Measurements from ENCODE around the gene PAGE2. TPM values are rescaled to one million over a fixed set of nuclear protein-coding genes. Genes with fewer than 3 reads are reported as not detected.
"Not testable (repeated sequence)": the region's sequence is repeated elsewhere in the genome, so short reads cannot be mapped to it uniquely, and the experiment has no call there.

Gene PAGE2
- total RNA-seq, 1 experiment from 2014 or later, result not detected

DNA sequence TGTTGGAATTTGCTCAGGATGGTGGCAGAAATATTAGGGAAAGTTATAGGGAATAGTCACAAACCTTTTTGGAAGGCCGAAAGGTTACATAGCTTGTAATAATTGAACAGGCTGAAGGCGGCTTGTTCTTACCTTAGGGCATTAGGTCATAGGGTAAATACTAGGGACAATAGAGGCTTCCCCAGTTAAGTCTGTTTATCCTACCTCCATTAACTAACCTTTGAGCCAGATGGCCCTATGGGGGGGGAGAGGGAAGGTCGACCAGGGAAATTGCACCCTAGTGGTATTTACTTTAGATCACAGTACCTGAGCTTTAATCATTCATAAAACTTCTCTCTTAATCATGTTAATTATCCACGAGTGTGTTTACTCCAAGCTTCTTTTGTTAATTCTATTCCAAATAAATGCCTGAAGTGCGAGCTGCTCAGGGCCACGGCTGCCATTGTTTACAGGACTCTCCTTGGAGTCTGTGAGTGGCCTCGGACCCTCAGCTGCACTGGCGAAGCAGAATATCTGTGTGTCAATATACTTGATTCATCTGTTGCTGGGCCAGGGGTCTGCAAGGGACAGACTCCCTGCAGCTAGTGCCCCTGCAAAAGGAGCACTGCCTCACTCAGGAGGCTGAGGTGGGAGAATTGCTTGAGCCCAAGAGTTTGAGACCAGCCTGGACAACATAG is 22.9 kb downstream of the PAGE2 start (continued):
- TF ChIP-seq ZNF274 (IDR thresholded peaks at IDR 0.05; ENCODE audit: low read depth, low read length) (no peak), ELF1 (IDR thresholded peaks at IDR 0.05; ENCODE audit: borderline replicate concordance, low read depth) (no peak), EZH2 (IDR thresholded peaks at IDR 0.05) (no peak), EGR1 (IDR thresholded peaks at IDR 0.05; ENCODE audit: low read depth) (no peak)
- TF ChIP-seq, protein P1, sequence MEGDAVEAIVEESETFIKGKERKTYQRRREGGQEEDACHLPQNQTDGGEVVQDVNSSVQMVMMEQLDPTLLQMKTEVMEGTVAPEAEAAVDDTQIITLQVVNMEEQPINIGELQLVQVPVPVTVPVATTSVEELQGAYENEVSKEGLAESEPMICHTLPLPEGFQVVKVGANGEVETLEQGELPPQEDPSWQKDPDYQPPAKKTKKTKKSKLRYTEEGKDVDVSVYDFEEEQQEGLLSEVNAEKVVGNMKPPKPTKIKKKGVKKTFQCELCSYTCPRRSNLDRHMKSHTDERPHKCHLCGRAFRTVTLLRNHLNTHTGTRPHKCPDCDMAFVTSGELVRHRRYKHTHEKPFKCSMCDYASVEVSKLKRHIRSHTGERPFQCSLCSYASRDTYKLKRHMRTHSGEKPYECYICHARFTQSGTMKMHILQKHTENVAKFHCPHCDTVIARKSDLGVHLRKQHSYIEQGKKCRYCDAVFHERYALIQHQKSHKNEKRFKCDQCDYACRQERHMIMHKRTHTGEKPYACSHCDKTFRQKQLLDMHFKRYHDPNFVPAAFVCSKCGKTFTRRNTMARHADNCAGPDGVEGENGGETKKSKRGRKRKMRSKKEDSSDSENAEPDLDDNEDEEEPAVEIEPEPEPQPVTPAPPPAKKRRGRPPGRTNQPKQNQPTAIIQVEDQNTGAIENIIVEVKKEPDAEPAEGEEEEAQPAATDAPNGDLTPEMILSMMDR (IDR thresholded peaks at IDR 0.05 in 2 of 3, conservative IDR thresholded peaks at IDR 0.05 in 1 of 3; ENCODE audit: borderline replicate concordance in 1 of 3, insufficient read depth in 1 of 3, low read depth in 2 of 3, low read length in 2 of 3), result no peak

DNA sequence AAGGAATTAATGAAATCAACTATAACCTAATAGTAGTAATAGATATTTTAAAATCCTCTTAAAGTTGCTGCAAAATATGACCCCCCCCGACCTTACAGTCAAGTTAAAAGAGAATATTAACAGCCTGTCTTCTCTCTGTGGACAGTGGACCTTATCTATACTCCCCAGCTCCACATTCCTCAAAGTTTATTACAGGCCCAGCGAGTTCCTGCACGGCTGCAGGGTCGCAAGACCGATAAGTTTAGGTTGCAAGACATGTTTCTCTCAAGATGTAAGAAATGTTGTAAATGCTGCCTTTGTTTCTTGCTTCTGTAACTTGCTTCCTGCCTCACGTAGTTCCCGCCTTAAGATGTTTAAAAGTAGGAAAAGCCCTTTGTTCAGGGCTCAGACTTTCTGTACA is 27.8 kb downstream of the PAGE2 start:
- DNase-seq (ENCODE audit: low read depth, low spot score); H3K9ac ChIP-seq (ENCODE audit: low read length); H3K79me2 ChIP-seq (ENCODE audit: insufficient read depth, low read length); intact Hi-C loops (cut with micrococcal nuclease); H3K36me3 ChIP-seq (ENCODE audit: control insufficient read depth in 1 of 2, insufficient read depth in 2 of 2, low read length in 2 of 2); H3K4me1 ChIP-seq (ENCODE audit: control insufficient read depth in 1 of 2, insufficient read depth in 2 of 2, low read length in 2 of 2); CTCF ChIA-PET; H4K20me1 ChIP-seq (ENCODE audit: insufficient read depth); H3K4me2 ChIP-seq (ENCODE audit: low read length); RAD21 ChIA-PET (ENCODE audit: low non-redundant PET in 1 of 2, low total read pairs in 2 of 2, uncharacterized antibody in 2 of 2, unreplicated experiment in 2 of 2); H3K9me2 ChIP-seq (ENCODE audit: insufficient read depth); H3K9me3 ChIP-seq (ENCODE audit: control insufficient read depth in 1 of 2, insufficient read depth in 1 of 2, low read depth in 1 of 2, low read length in 2 of 2); BruUV-seq (replicated peaks); H3K27ac ChIP-seq (ENCODE audit: low read depth, low read length); H3K27me3 ChIP-seq (ENCODE audit: insufficient read depth, low read length); ATAC-seq; H2AFZ ChIP-seq (ENCODE audit: low read depth, low read length, poor library complexity, severe bottlenecking); POLR2A ChIA-PET; H3K4me3 ChIP-seq (replicated peaks in 1 of 2; ENCODE audit: low read depth in 1 of 2, low read length in 2 of 2): not testable (repeated sequence)

DNA sequence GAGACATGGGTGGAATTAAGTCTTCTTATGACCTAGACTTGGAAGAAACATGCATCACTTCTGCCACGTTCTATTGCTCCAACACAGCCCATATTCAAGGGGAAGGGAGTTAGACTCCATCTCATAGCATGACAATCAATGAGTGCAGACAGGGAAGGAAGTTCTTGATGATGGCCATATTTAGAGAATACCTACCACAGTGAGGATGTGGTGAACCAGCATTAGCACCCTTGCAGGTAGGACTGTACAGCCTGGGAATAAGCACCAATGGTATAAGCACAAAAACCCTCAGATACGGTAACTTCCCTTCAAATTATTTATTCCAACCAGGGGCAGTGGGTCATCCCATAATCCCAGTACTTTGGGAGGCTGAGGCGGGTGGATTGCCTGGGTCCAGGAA is 29.8 kb downstream of the PAGE2 start:
- Histone ChIP-seq H3K27ac (ENCODE audit: low read depth, low read length) (no peak overlapping the region), H3K4me1 (ENCODE audit: control insufficient read depth in 1 of 2, insufficient read depth in 2 of 2, low read length in 2 of 2) (no peaks in the 10 kb centered on the region), H3K4me3 (replicated peaks in 1 of 2; ENCODE audit: low read depth in 1 of 2, low read length in 2 of 2) (no peak overlapping the region), H3K27me3 (ENCODE audit: insufficient read depth, low read length) (no peaks in the 10 kb centered on the region; the same call in 1 of the 2 replicates), H3K9ac (ENCODE audit: low read length) (no peak overlapping the region), H3K9me3 (ENCODE audit: control insufficient read depth in 1 of 2, insufficient read depth in 1 of 2, low read depth in 1 of 2, low read length in 2 of 2) (no peaks in the 10 kb centered on the region), H3K4me2 (ENCODE audit: low read length) (no peak overlapping the region), H3K79me2 (ENCODE audit: insufficient read depth, low read length) (no peaks in the 10 kb centered on the region), H3K9me2 (ENCODE audit: insufficient read depth) (no peaks in the 10 kb centered on the region), H3K36me3 (ENCODE audit: control insufficient read depth in 1 of 2, insufficient read depth in 2 of 2, low read length in 2 of 2) (no peaks in the 10 kb centered on the region), H2AFZ (ENCODE audit: low read depth, low read length, poor library complexity, severe bottlenecking) (no peak overlapping the region), H4K20me1 (ENCODE audit: insufficient read depth) (no peaks in the 10 kb centered on the region)
- intact Hi-C loops (cut with micrococcal nuclease), result no loop called here
- no TSS peak for BruUV-seq (replicated peaks)
- RAD21 ChIA-PET (ENCODE audit: low non-redundant PET in 1 of 2, low total read pairs in 2 of 2, uncharacterized antibody in 2 of 2, unreplicated experiment in 2 of 2), result no interaction called here
- ATAC-seq (no peak), DNase-seq (ENCODE audit: low read depth, low spot score) (no peak)
- CTCF ChIA-PET, result no interaction called here
- POLR2A ChIA-PET, result no interaction called here
- TF ChIP-seq SIN3A (IDR thresholded peaks at IDR 0.05; ENCODE audit: low read depth) (no peak), SP1 (IDR thresholded peaks at IDR 0.05; ENCODE audit: low read depth) (no peak), JUND (IDR thresholded peaks at IDR 0.05) (no peak), POLR2A (IDR thresholded peaks at IDR 0.05; ENCODE audit: borderline replicate concordance, extremely low read depth, insufficient read depth, insufficient read length) (no peak), CBX3 (IDR thresholded peaks at IDR 0.05; ENCODE audit: low read depth) (no peak), CEBPB (IDR thresholded peaks at IDR 0.05; ENCODE audit: low read depth) (no peak), RAD21 (IDR thresholded peaks at IDR 0.05; ENCODE audit: low read depth) (no peak), EZH2phosphoT487 (IDR thresholded peaks at IDR 0.05; ENCODE audit: borderline replicate concordance) (no peak)
- TF ChIP-seq, protein P2, sequence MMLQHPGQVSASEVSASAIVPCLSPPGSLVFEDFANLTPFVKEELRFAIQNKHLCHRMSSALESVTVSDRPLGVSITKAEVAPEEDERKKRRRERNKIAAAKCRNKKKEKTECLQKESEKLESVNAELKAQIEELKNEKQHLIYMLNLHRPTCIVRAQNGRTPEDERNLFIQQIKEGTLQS (IDR thresholded peaks at IDR 0.05), result no peak
- TF ChIP-seq, protein P3, sequence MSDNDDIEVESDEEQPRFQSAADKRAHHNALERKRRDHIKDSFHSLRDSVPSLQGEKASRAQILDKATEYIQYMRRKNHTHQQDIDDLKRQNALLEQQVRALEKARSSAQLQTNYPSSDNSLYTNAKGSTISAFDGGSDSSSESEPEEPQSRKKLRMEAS (IDR thresholded peaks at IDR 0.05), result no peak
- TF ChIP-seq, protein P1 (IDR thresholded peaks at IDR 0.05 in 2 of 3, conservative IDR thresholded peaks at IDR 0.05 in 1 of 3; ENCODE audit: borderline replicate concordance in 1 of 3, insufficient read depth in 1 of 3, low read depth in 2 of 3, low read length in 2 of 3), result no peak
